Stimulated activated CD4-positive, alpha-beta T cell treated with anti-CD3 and anti-CD28 coated beads, Interleukin-12 subunit alpha, Interleukin-12 subunit beta, amount 100 ng/mL, for 24 hours (primary cell): ENCODE results near the gene SLC27A1.
A peak's percentile ranks its signal among the peaks of the same experiment; 100 is the strongest.
"Not testable (repeated sequence)": the region's sequence is repeated elsewhere in the genome, so short reads cannot be mapped to it uniquely, and the experiment has no call there.

Source experiments
- DNase-seq, 2 experiments: peaks; one replicate each; pipeline ENCODE4 v3.0.0-alpha.2; 2020; ENCODE audit warnings: low read depth in 2 of 2

Gene SLC27A1

GRCh38 chr19:17486545-17487240 lies 16.4 kb downstream of the SLC27A1 start:
- DNase-seq: no peak

DNA sequence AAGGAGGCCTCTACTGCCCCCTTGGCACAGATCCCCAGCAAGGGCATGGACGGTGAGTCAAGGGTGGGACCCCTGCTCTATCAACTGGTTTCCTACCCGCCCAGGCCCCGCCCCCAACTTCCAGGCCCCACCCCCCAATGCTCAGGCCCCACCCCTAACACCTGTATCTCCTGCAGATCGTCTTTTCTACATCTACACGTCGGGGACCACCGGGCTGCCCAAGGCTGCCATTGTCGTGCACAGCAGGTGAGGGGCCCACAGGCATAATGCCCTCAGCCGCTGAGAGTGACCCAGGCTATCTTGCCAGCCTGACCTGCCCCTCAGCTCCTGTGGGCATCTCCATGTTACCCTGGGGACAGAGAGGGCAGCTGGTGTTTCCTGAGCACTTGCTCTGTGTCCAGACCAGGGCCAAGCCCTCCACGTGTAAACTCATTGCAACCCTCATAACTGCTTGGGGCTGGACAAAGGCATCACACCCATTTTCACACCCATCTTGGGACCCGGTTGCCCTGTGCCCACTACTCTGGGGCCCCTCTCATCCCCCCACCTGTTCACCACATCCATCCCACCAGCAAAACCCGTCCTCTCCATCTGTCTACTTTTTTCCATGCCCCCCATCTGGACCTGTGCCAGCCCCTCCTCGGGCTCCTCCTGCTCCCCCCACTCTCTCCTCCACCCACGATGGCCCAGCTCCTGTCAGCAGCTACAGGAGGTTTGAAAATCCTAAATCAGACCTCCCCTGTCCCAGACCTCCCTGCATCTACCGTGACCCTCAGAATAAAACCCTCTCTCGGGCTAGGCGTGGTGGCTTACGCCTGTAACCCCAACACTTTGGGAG lies 17.2 kb downstream of the SLC27A1 start:
- DNase-seq: no peak

DNA sequence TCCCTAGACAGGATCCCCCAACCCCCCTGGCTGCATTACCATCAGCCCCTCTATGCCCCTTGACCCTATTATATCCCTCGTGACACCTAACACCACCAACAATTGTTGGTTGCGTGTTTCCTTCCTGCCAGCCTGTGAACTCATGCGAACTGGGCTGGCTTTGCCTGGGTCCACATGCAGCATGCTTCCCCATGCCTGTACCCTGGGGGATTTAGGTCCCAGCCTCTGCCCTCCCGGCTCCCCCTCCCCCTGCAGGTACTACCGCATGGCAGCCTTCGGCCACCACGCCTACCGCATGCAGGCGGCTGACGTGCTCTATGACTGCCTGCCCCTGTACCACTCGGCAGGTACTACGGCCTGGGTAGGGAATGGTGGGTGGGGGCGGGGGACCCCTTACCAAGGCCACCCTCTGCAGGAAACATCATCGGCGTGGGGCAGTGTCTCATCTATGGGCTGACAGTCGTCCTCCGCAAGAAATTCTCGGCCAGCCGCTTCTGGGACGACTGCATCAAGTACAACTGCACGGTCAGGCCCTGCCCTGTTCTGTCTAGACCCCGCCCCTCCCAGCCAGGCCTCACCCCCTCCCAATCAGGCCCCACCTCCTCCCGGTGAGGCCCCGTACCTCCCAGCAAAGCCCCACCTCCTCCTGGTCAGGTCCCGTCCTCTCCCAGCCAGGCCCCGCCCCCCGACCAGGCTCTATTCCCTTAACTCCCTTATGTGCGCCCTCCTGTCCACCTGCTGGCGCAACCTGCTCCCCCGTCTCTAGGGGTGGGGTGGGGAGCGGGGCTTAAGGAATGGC lies 18.5 kb downstream of the SLC27A1 start:
- DNase-seq: peak; percentile 49 to 81

- no peak for DNase-seq
Observed at GRCh38 chr19:17489392-17490030, 19.2 kb downstream of the SLC27A1 start.

DNA sequence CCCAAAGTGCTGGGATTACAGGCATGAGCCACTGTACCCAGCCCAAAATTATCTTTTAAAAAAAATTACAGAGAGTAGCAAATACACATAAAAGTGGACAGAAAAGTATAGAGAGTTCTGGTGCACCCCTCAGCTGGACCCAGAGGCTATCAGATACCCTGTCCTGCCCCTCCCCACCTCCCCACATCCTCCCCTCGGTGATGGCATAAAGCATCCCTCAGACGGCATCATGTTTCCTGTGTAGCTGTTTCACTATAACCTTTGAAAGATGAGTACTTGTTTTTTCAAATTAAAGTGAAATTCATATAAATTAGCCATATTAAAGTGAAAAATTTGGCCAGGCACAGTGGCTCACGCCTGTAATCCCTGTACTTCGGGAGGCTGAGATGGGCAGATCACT lies 20.1 kb downstream of the SLC27A1 start:
- DNase-seq: no peak

DNA sequence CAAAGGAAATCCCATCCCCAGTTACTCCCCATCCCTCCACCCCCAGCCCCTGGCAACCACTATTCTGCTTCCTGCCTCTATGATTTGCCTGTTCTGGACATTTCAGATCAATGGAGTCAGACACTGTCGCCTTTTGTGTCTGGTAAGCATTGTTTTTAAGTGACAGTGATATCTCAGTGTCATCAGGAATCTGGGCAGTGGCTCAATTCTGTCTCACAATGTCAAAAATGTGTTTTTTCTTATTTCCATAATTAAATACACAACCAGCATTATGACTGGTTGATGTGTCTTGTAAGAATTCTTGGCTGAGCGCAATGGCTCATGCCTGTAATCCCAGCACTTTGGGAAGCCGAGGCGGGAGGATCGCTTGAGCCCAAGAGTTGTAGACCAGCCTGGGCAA lies 21.0 kb downstream of the SLC27A1 start:
- no peak for DNase-seq

DNA sequence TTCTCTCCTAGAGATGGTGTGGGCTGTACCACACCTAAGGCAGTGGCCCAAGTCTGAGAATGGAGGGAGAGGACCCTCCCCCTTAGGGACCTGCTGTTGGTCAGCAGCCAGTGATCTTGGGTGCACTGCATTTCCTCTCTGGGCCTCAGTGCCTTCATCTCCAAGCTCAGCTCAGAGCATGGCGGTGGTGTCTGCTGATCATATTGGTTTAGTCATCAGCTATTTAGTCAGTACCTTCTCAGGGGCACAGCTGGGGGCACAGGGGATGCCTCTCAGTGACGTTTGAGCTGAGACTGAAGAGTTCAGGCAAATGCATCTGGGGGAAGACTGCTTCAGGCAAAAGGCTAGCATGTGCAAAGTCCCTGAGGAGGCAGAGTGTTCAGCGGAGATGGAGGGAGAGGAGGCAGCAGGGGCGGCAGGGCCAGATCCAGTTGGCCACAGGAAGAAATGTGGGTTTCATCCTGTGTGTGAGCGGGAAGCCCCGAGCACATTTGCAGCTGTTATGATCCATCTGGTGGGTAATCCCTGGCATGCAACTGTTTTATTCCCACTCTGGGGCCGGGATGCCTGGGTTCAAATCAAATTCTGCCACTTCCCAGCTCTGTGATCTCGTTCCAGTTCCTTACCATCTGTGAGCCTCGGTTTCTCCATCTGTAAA lies 25.4 kb downstream of the SLC27A1 start:
- no peak for DNase-seq

DNA sequence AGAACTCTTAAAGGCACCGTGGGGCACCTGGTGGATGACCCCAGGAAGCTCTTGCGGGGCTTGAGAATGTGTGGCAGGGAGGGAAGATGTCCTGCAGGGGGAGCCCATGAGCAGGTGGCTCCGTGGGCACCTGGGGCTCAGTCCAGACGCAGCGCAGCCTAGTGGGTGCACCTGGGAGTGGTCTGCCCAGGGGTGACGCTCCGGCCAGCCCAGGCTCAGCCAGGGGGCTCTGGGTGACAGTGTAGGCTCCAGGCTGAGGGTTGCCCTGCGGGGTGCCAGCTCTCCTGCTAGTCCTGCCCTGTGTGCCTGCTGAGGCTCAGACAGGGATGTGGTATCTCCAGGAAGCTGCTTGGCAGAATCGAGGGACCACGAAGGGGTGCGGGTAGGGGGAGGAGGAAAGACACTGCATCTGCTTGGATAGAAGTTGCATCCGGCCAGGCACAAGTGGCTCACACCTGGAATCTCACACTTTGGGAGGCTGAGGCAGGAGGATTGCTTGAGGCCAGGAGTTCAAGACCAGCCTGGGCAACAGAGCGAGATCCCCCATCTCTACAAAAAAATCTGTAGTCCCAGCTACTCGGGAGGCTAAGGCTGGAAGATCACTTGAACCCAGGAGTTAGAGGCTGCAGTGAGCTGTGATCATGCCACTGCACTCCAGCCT lies 26.1 kb downstream of the SLC27A1 start:
- DNase-seq: peak; percentile 61 to 82

GRCh38 chr19:17497149-17497798 lies 26.9 kb downstream of the SLC27A1 start:
- no peak for DNase-seq

DNA sequence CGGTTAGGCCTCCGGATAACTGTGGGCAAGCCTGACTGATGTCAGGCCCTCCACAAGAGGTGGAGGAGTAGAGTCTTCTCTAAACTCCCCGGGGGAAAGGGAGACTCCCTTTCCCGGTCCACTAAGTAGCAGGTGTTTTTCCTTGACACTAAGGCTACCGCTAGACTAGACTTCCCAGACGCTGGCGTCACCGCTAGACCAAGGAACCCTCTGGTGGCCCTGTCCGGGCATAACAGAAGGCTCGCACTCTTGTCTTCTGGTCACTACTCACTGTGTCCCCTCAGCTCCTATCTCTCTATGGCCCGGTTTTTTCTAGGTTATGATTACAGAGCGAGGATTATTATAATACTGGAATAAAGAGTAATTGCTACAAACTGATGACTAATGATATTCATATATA lies 28.7 kb downstream of the SLC27A1 start:
- not testable (repeated sequence) for DNase-seq

DNA sequence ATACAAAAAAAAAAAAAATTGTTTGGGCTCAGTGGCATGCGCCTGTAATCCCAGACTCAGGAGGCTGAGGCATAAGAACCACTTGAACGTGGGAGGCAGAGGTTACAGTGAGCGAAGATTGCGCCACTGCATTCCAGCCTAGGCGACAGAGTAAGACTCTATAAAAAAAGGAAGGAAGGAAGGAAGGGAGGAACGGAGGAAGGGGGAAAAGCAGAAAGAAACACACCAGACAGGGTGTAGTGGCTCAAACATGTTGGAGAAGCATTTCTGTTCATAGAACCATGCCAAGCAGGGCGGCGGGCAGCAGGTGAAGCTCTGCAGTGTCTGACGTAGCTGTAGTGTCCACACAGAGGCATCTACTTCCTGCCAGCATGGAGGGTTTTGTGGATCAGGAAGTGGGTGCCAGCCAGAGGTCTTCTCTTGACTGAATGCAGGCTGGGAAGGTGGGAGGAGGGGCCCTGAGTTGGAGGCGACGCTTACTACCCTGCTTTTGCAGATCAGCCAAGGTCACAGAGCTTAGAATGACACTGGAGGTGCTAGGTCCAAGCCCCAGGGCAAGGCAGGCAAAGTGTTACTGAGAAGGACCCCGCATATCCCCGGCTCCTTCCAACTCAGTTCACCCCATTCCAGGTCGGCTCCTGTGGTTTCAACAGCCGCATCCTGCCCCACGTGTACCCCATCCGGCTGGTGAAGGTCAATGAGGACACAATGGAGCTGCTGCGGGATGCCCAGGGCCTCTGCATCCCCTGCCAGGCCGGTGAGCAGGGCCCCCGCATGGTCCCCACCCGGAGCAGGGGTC lies 29.5 kb downstream of the SLC27A1 start:
- no peak for DNase-seq

GRCh38 chr19:17500447-17501198 lies 30.3 kb downstream of the SLC27A1 start:
- DNase-seq: no peak

DNA sequence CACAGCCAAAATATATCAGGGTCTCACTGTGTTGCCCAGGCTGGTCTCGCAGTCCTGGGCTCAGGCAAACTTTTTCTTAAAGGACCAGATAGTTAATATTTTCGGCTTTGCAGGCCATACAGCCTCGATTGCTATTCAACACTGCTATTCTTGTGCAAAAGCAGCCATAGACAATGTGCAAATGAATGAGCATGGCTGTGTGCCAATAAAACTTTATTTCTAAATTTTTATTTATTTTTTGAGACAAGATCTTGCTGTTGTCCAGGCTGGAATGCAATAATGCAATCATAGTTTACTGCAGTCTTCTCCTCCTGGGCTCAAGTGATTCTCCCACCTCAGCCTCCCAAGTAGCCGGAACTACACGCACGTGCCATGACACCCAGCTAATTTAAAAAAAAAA lies 32.9 kb downstream of the SLC27A1 start:
- no peak for DNase-seq

DNA sequence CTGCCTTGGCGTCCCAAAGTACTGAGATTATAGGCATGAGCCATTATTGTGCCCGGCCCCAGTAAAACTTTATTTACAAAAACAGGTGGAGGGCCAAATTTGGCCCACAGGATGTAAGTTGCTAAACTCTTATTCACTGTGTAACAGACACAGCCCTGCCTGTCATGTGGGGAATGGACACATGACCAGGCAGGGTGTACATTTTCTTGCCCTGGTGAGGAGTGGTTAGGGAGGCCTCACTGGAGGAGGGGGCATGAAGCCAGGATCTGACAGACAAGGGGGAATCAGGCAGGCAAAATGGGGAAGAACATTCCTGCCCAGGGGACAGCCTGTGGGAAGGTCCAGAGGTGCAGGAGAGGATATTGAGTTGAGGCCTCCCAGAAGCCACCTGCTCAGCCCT lies 33.7 kb downstream of the SLC27A1 start:
- DNase-seq: no peak

DNA sequence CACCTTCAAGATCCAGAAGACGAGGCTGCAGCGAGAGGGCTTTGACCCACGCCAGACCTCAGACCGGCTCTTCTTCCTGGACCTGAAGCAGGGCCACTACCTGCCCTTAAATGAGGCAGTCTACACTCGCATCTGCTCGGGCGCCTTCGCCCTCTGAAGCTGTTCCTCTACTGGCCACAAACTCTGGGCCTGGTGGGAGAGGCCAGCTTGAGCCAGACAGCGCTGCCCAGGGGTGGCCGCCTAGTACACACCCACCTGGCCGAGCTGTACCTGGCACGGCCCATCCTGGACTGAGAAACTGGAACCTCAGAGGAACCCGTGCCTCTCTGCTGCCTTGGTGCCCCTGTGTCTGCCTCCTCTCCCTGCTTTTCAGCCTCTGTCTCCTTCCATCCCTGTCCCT lies 34.1 kb downstream of the SLC27A1 start:
- DNase-seq: no peak

DNA sequence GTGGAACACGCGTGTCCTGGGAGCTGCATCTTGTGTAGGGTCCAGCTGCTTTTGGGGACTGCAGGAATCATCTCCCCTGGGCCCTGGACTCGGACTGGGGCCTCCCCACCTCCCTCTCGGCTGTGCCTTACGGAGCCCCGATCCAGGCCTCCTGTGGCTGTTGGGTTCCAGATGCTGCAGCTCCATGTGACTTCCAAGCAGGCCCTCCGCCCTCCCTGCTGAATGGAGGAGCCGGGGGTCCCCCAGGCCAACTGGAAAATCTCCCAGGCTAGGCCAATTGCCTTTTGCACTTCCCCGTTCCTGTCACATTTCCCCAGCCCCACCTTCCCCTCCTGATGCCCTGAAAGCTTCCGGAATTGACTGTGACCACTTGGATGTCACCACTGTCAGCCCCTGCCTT lies 34.9 kb downstream of the SLC27A1 start:
- no peak for DNase-seq

DNA sequence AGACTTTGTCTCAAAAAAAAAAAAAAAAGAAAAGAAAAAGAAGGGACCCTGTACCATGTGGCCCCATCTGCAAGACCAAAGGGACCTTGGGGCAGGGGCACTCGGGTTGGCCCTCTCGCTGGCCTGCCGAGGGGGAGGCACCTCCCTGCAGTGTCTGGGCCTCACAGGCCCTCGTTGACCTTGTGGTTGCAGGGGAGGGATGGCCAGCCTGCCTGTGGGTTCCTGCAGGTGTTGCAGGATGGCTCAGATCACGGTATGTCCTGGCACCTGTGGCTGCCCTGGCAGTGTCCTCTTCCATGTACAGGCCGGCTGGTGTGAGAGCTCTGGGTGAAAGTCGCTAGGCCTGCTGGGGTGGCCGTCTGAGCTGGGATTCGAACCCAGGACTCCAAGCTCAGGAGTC lies 36.4 kb downstream of the SLC27A1 start:
- DNase-seq: no peak

GRCh38 chr19:17508558-17508933 lies 38.2 kb downstream of the SLC27A1 start:
- not testable (repeated sequence) for DNase-seq
